ENCODE data around the gene CANT1. TPM values are rescaled to one million over a fixed set of nuclear protein-coding genes. Genes with fewer than 3 reads are reported as not detected.
"Not testable (repeated sequence)": the region's sequence is repeated elsewhere in the genome, so short reads cannot be mapped to it uniquely, and the experiment has no call there.

CANT1 gene
- total RNA-seq, 1 experiment from 2014 or later = 34.1 TPM

- TF ChIP-seq ATF1 (CRISPR knock-in tag; IDR thresholded peaks at IDR 0.05) (no peak), USF1 (CRISPR knock-in tag; IDR thresholded peaks at IDR 0.05) (no peak)
These were observed 44.1 kb downstream of the CANT1 start (continued) for GRCh38 chr17:78965491-78965924.

GRCh38 chr17:78963378-78963777 is 46.2 kb downstream of the CANT1 start:
- DNase-seq (ENCODE audit: low spot score) (no peak), ATAC-seq (no peak)
- Mint-ChIP-seq H3K27me3 (ENCODE audit: low read depth) (no peaks in the 10 kb centered on the region), H3K9me3 (no peaks in the 10 kb centered on the region), H3K4me3 (no peak overlapping the region), H3K27ac (no peak overlapping the region), H3K4me1 (no peaks in the 10 kb centered on the region), H3K36me3 (no peaks in the 10 kb centered on the region)
- TF ChIP-seq MAX (CRISPR knock-in tag; IDR thresholded peaks at IDR 0.05) (no peak), ZNF219 (CRISPR knock-in tag; IDR thresholded peaks at IDR 0.05; ENCODE audit: borderline replicate concordance) (no peak), SMAD4 (CRISPR knock-in tag; IDR thresholded peaks at IDR 0.05) (no peak), CBFB (CRISPR knock-in tag; IDR thresholded peaks at IDR 0.05; ENCODE audit: low read depth) (no peak), SOX15 (CRISPR knock-in tag; IDR thresholded peaks at IDR 0.05) (no peak), ZNF532 (CRISPR knock-in tag; IDR thresholded peaks at IDR 0.05; ENCODE audit: borderline replicate concordance) (no peak)
- ChIA-PET CTCF (interaction anchor here (1.9 kb wide), 1 partner anchor 98 kb away, joined by 6 read pairs; no protein-coding TSS in a partner anchor), POLR2A (no interaction called here)

GRCh38 chr17:78962984-78963348 is 46.6 kb downstream of the CANT1 start:
- CTCF ChIA-PET = interaction anchor here (1.9 kb wide), 1 partner anchor 97 kb away, joined by 6 read pairs; no protein-coding TSS in a partner anchor
- ATAC-seq; H3K4me3 Mint-ChIP-seq; DNase-seq (ENCODE audit: low spot score); H3K4me1 Mint-ChIP-seq; POLR2A ChIA-PET; H3K27ac Mint-ChIP-seq; H3K27me3 Mint-ChIP-seq (ENCODE audit: low read depth); H3K9me3 Mint-ChIP-seq; H3K36me3 Mint-ChIP-seq: not testable (repeated sequence)

- no peaks in the 10 kb centered on the region for H3K9me3 Mint-ChIP-seq
- H3K27me3 Mint-ChIP-seq (ENCODE audit: low read depth) = no peaks in the 10 kb centered on the region
- no peak overlapping the region for H3K4me3 Mint-ChIP-seq
- H3K27ac Mint-ChIP-seq = no peak overlapping the region
- no peak for ATAC-seq
- no peaks in the 10 kb centered on the region for H3K4me1 Mint-ChIP-seq
- DNase-seq (ENCODE audit: low spot score) = no peak
- TF ChIP-seq NR3C1 (CRISPR knock-in tag; conservative IDR thresholded peaks at IDR 0.05; ENCODE audit: low read depth) (no peak), GABPB1 (CRISPR knock-in tag; IDR thresholded peaks at IDR 0.05) (peak; percentile 90)
- ChIA-PET POLR2A (no interaction called here), CTCF (interaction anchor here (1.9 kb wide), 1 partner anchor 97 kb away, joined by 6 read pairs; no protein-coding TSS in a partner anchor)
- no peaks in the 10 kb centered on the region for H3K36me3 Mint-ChIP-seq
These were observed 47.1 kb downstream of the CANT1 start for GRCh38 chr17:78962345-78962983.

- no peak overlapping the region for H3K27ac Mint-ChIP-seq
- no peak overlapping the region for H3K4me3 Mint-ChIP-seq
- no peaks in the 10 kb centered on the region for H3K27me3 Mint-ChIP-seq (ENCODE audit: low read depth)
- POLR2A ChIA-PET = no interaction called here
- ATAC-seq (no peak), DNase-seq (ENCODE audit: low spot score) (no peak)
- H3K36me3 Mint-ChIP-seq = no peaks in the 10 kb centered on the region
- CTCF ChIA-PET = interaction anchor here (1.7 to 1.9 kb wide), 2 partner anchors 10 to 96 kb away, joined by 6 read pairs; no protein-coding TSS in a partner anchor
- no peak for TF ChIP-seq PRRX2 (CRISPR knock-in tag; IDR thresholded peaks at IDR 0.05)
- no peak for TF ChIP-seq ZNF671 (CRISPR knock-in tag; IDR thresholded peaks at IDR 0.05)
- TF ChIP-seq KAT7 (CRISPR knock-in tag; IDR thresholded peaks at IDR 0.05; ENCODE audit: borderline replicate concordance) = no peak
- TF ChIP-seq ZNF425 (CRISPR knock-in tag; conservative IDR thresholded peaks at IDR 0.05) = no peak
- TF ChIP-seq GABPB1 (CRISPR knock-in tag; IDR thresholded peaks at IDR 0.05) = no peak
- TF ChIP-seq NR3C1 (CRISPR knock-in tag; conservative IDR thresholded peaks at IDR 0.05; ENCODE audit: low read depth) = no peak
- TF ChIP-seq RORB (CRISPR knock-in tag; IDR thresholded peaks at IDR 0.05) = no peak
- TF ChIP-seq JAZF1 (CRISPR knock-in tag; IDR thresholded peaks at IDR 0.05) = no peak
- H3K9me3 Mint-ChIP-seq = no peaks in the 10 kb centered on the region
- H3K4me1 Mint-ChIP-seq = no peaks in the 10 kb centered on the region
These were observed 48.0 kb downstream of the CANT1 start for GRCh38 chr17:78961571-78961970.
